DMS79 (cell line): ENCODE results near the gene PADI2.

Source experiments
- DNase-seq: peaks from one replicate; lab custom pipeline; 2025; lab: John Stamatoyannopoulos, UW

PADI2 gene

GRCh38 chr1:17053685-17054410 is 65.4 kb downstream of the PADI2 start, which contains the start of gene SDHB:
Gene SDHB (minus strand): TSS chr1:17054032. CDS start chr1:17054019, 13 bp downstream.
- peak; percentile 97 for DNase-seq

- no peak for DNase-seq
Observed at GRCh38 chr1:17053086-17053684, 66.1 kb downstream of the PADI2 start.

DNA sequence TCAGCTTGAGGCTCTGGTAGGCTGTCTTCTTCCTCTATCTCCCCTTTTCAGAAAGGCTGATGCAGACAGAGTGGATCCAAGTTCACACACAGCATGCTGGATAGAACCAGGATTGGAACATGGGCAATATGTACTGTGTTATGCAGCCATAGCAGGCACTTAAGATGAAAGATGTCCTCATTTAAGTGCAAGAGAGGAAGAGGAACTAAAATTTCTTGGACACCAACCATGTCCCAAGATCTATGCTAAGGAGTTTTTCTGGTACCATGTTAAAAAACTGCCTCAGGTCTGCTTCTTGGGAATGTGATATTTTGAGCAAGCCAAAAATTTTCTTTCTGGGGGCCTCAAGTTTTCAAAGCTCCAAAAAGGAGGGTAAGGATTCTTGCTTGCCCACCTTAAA is 66.6 kb downstream of the PADI2 start:
- no peak for DNase-seq

DNA sequence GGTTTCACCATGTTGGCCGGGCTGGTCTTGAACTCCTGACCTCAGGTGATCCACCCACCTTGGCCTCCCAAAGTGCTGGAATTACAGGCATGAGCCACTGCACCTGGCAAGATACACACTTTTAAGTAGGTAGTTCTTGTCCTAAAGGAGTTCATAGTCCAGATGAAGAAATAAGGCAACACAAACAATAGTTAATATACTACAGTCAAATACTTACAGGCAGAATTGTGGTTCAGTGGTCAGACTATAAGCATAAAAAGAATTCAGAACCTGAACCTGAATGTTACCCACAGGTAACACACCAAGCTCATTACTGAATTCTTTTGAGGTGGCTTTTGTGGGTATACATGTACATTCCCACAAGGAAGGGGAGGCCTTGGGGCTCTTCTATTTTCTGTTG is 67.2 kb downstream of the PADI2 start:
- DNase-seq: no peak

DNA sequence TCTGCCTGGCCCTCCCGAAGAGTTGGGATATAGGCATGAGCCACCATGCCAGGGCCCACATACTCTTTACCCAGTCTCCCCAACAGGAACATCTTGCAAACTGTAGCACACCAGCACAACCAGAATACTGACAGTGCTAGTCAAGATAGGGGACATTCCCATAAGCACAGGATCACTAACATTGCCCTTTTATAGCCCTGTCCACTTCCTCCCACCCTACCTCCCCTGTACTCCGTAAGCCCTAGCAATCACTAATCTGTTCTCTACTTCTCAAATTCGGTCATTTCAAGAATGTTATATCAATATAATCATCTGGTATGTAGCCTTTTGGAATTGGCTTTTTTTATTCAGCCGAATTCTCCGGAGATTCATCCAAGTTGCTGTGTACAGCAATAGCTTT is 71.3 kb downstream of the PADI2 start:
- no peak for DNase-seq

GRCh38 chr1:17046334-17046657 is 73.0 kb downstream of the PADI2 start:
- DNase-seq: no peak

GRCh38 chr1:17045634-17046333 is 73.5 kb downstream of the PADI2 start:
- peak; percentile 51 for DNase-seq

GRCh38 chr1:17045150-17045549 is 74.1 kb downstream of the PADI2 start:
- DNase-seq: no peak

GRCh38 chr1:17043676-17044075 is 75.6 kb downstream of the PADI2 start:
- no peak for DNase-seq

GRCh38 chr1:17040135-17040534 is 79.1 kb downstream of the PADI2 start:
- DNase-seq: no peak

- DNase-seq: no peak
Observed at GRCh38 chr1:17039522-17039921, 79.7 kb downstream of the PADI2 start.

DNA sequence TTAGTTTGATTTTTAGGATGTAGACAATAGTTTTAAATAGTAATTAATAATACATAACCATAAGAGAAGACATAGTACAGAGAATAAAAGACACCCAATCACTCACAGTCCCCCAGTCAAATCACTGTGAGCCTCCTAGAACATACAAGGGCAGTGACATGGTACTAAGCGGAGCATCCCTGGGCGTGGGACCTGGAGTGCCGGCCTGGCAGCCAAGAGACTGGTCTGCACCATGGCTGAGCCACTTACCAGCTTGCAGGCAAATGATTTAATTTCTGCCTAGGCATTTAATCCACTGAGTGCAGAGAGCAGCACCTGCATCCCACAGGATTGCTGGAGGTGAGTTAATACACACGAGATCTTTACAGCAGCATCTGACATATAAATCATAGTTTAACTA is 85.8 kb downstream of the PADI2 start:
- DNase-seq: no peak

DNA sequence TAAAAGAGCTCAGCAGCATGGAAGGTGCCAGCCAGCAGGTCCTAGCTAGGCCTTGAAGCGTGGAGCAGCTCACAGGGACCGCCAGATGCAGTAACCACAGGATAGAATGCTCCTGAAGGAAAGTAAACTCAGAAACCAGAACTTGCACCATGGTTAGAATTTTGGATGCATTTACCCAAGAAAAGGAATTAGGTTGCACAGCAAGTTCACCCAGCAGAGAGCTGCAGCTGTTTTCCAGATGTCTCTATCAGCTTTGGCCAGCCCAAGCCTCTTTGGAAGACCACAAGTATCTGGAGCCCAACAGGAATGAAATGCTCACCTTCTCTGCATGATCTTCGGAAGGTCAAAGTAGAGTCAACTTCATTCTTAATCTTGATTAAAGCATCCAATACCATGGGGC is 86.5 kb downstream of the PADI2 start:
- no peak for DNase-seq

DNA sequence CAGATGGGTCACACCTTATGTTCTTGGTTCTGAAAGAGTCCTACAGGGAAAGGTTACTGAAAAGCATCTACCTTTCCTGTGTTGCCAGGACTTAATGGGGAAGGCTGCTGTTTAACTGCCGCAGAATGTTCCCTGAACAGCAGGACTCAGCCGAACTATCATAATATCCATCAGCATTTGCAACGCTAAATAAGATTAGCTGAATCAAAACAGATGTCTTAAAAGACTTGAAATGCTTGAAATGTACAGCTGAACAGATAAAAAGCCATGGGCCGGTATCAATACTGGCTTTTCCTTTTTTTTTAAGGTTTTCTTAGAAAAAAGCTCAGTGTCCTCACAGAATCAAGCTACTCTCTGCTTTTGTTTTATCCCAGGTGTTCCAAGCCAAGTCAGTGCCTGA is 87.8 kb downstream of the PADI2 start:
- DNase-seq: no peak

GRCh38 chr1:17030206-17030605 is 89.0 kb downstream of the PADI2 start:
- DNase-seq: no peak

DNA sequence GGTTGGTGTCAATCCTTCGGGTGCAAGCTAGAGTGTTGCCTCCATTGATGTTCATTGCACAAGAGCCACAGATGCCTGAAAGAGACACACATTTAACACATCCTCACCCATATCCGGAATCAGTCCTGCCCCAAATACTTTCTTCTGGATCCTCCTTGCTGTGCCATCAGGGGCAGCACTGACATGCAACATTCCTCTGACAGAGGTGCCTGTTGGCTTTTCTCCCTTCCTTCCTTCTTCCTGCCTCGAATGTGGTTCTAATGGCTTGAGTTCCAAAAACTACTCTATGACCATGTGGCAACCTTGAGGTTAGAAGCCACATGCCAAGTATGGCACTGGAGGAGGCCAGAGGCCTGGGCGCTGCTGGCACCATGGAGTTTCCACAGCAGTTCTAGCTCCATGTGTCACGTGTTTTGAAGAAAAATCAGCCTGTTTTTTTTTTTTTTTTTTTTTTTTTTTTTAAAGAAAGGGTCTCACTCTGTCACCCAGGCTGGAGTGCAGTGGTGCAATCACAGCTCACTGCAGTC is 90.5 kb downstream of the PADI2 start:
- no peak for DNase-seq

DNA sequence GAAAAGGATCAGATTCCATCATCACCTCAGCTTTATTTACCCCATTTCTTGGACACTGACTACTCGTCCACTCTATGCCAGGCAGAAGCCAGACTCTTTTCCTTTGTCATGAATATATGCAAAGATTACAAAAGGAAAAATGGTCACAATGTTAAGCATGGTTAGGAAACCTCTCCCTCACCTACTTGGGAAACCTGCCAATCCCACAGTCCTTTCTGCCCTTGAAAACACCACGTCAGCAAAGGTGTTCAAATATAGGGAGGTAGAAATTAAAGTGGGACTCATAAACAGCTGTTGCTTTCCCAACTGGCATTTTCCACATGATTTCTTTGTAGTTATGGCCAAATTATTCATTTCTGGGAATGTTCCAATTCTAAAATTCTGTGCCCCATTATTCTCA is 91.4 kb downstream of the PADI2 start:
- peak; percentile 75 for DNase-seq

GRCh38 chr1:17027403-17027802 is 91.8 kb downstream of the PADI2 start:
- peak; percentile 48 for DNase-seq

DNA sequence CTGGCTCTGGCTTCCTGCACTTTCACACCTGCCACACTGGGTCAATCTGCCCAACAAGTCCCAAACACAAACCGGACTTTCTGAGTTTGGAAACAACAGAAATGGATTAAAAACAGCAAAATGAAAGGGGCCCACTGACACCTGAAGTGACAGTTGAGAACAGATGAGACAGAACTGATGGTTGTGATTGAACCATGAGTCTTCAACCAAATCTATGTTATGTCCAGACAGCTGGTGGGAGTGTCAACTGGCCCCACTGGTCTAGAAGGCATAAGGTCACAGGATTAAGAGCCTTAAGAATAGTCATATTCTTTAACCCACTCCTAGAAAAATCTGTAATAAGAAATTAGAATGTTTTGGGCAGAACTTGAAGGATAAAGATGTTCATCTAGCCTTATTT is 94.5 kb downstream of the PADI2 start:
- DNase-seq: no peak

DNA sequence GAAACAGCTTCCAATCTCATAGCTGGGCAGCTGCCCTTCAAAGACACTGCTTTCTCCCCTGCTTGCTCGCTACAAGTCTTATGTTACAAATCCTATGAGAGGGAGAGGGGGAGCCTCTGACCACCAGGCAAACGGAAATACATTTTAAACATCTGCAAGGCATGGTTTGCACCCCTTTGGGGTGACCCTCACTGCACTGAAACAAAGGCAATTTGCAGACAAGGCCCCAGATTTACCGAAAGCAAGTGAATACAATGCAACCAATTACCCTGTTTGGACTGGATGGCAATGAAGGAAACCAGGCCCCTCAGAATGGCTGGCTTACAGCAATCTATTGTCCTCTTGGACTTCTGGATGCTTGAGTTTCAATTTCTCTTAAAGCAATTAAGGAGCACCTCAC is 95.7 kb downstream of the PADI2 start:
- no peak for DNase-seq

- no peak for DNase-seq
Observed at GRCh38 chr1:17023102-17023501, 96.1 kb downstream of the PADI2 start.

DNA sequence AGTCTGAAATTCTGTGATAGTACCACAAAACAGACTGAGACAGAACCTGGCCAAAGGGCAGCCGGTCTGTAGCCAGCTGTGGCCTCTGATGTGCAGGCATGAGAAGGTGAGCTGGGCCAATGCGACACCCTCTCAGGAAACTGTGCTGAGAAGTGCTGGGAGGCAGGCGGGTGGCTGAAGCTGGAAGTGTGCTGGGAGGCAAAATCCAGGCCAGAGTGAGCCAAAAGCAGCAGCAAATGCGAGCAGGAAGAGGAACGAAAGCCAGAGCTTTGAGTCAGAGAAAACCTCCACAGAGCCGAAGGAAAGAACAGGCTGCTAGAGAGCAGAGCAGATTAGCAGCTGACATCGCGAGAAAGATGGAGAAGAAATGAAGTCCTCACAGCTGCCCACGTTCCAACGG is 97.4 kb downstream of the PADI2 start:
- no peak for DNase-seq

DNA sequence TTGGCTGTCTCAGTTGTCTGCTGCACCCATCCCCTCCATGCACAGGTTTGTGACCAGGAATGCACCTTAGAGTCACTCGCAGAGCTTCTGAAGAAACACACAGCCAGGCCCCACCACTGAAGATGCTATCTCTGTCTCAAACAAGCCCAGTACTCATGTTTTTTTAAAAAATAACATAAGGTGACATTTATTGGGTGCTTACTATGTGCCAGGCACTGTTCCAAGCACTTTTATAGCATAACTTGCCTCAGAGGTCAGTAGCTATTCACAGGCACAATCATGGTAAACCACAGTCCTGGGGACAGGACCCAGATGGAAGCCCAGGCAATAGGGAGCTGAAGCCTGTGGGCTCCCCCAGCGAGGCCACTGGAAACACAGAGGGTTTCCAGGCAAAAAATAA is 98.7 kb downstream of the PADI2 start:
- DNase-seq: no peak
